ENCODE measurements around the gene CDCP1.

CDCP1 gene

GRCh38 chr3:45120359-45121158 is 25.6 kb downstream of the CDCP1 start:
- H3K9me3 ChIP-seq (ENCODE audit: control insufficient read depth, insufficient read depth, low read length), result no peaks in the 10 kb centered on the region
- H3K9ac ChIP-seq (ENCODE audit: low read depth, low read length), result no peak overlapping the region
- H3K4me1 ChIP-seq (ENCODE audit: insufficient read depth, low read length), result peaks cover 12% of the 10 kb centered on the region; the same call in 1 of the 2 replicates
- no peaks in the 10 kb centered on the region for H3K36me3 ChIP-seq (ENCODE audit: insufficient read depth, low read length)

GRCh38 chr3:45119824-45120358 is 26.3 kb downstream of the CDCP1 start:
- Histone ChIP-seq H3K36me3 (ENCODE audit: insufficient read depth, low read length) (no peaks in the 10 kb centered on the region), H3K4me1 (ENCODE audit: insufficient read depth, low read length) (peaks cover 12% of the 10 kb centered on the region; the same call in 1 of the 2 replicates), H3K9ac (ENCODE audit: low read depth, low read length) (no peak overlapping the region), H3K9me3 (ENCODE audit: control insufficient read depth, insufficient read depth, low read length) (no peaks in the 10 kb centered on the region)

DNA sequence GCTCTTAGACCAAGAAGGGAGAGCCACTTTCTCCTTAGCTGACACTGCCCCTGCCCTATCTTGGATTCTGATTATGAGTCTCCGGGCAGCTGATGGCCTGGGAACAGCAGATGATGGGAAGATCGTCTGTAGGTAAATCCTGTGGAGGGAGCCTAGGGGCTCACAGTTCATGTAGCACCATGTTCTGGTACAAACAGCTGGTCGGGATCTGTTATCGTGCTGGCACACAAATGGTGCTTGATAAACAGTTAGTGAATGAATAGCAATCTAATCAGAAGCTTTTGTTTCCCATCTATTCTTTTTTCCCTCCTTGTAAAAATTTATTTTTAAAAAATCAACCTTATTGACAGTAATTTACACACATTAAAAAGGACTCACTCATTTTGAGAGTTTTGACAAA is 26.8 kb downstream of the CDCP1 start:
- Histone ChIP-seq H3K9me3 (ENCODE audit: control insufficient read depth, insufficient read depth, low read length) (no peaks in the 10 kb centered on the region), H3K4me1 (ENCODE audit: insufficient read depth, low read length) (peaks cover 11% of the 10 kb centered on the region; the same call in 1 of the 2 replicates), H3K9ac (ENCODE audit: low read depth, low read length) (no peak overlapping the region), H3K36me3 (ENCODE audit: insufficient read depth, low read length) (no peaks in the 10 kb centered on the region)

- Histone ChIP-seq H3K4me1 (ENCODE audit: insufficient read depth, low read length) (peaks cover 5% of the 10 kb centered on the region; the same call in 1 of the 2 replicates), H3K9me3 (ENCODE audit: control insufficient read depth, insufficient read depth, low read length) (no peaks in the 10 kb centered on the region), H3K9ac (ENCODE audit: low read depth, low read length) (no peak overlapping the region), H3K36me3 (ENCODE audit: insufficient read depth, low read length) (no peaks in the 10 kb centered on the region)
Observed at GRCh38 chr3:45118615-45119071, 27.5 kb downstream of the CDCP1 start.

DNA sequence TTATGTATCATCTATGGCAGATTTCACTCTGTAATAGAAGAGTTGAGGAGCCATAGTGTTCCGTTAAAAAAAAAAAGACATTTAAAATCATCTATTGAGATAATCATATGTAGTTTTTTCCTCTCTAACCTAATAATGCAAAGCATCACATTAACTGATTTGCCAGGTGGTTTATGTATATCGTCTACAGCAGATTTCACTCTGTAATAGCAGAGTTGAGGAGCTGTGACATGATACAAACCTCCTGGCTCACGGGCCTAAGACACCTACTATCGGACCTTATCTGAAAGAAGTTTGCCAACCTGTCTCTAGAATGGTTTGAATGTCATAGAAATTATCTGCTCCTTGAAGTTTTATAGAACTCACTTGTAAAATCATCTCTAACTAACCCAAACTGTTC is 29.8 kb downstream of the CDCP1 start:
- Histone ChIP-seq H3K36me3 (ENCODE audit: insufficient read depth, low read length) (no peaks in the 10 kb centered on the region; the same call in 1 of the 2 replicates), H3K9ac (ENCODE audit: low read depth, low read length) (no peak overlapping the region), H3K4me1 (ENCODE audit: insufficient read depth, low read length) (no peaks in the 10 kb centered on the region), H3K9me3 (ENCODE audit: control insufficient read depth, insufficient read depth, low read length) (no peaks in the 10 kb centered on the region)

DNA sequence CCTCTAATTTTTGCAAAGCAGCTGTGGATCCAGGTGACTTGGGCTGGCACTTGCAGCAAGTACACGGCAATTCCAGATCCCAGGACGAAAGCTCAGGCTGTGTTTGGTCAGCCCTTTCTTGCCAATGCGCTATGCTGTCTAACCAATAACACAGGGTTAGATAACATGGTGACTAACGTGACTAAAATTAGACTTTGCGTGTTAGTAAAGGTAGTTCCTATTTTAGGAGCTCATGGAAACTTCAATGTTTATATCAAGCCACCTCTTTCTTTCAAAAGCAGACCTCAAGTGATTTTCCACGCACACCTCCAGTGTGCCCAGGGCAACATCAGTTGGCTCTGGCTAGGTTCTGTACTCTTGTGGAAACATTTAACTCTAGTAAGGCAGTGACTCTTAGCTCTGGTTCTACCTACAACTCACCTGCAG is 32.5 kb downstream of the CDCP1 start:
- Histone ChIP-seq H3K4me1 (ENCODE audit: insufficient read depth, low read length) (no peaks in the 10 kb centered on the region), H3K36me3 (ENCODE audit: insufficient read depth, low read length) (peaks cover 3% of the 10 kb centered on the region), H3K9me3 (ENCODE audit: control insufficient read depth, insufficient read depth, low read length) (no peaks in the 10 kb centered on the region), H3K9ac (ENCODE audit: low read depth, low read length) (no peak overlapping the region)

DNA sequence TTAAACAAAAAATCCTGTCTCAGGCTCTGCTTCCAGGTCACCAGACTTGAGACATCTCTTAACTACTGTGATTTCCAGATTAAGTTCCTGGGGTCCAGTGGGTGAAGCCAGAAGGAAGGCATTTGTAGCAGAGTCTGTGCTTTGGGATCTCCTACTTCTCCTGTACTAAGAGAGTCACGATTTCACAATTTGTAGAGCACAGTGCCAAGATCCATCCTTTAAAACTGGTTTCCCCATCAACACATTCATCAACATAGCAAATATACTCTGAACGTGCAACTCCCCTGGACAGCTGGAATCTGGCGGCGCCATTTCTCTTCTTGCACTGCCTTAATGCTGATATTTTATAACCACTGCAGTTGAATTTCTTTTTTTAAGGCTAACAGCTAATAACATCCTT is 33.2 kb downstream of the CDCP1 start:
- no peaks in the 10 kb centered on the region for H3K9me3 ChIP-seq (ENCODE audit: control insufficient read depth, insufficient read depth, low read length)
- no peaks in the 10 kb centered on the region for H3K4me1 ChIP-seq (ENCODE audit: insufficient read depth, low read length)
- peaks cover 3% of the 10 kb centered on the region for H3K36me3 ChIP-seq (ENCODE audit: insufficient read depth, low read length)
- no peak overlapping the region for H3K9ac ChIP-seq (ENCODE audit: low read depth, low read length)

- Histone ChIP-seq H3K9me3 (ENCODE audit: control insufficient read depth, insufficient read depth, low read length) (no peaks in the 10 kb centered on the region), H3K36me3 (ENCODE audit: insufficient read depth, low read length) (peaks cover 6% of the 10 kb centered on the region), H3K9ac (ENCODE audit: low read depth, low read length) (no peak overlapping the region), H3K4me1 (ENCODE audit: insufficient read depth, low read length) (no peaks in the 10 kb centered on the region)
Observed at GRCh38 chr3:45110509-45110833, 35.7 kb downstream of the CDCP1 start.

- Histone ChIP-seq H3K36me3 (ENCODE audit: insufficient read depth, low read length) (peaks cover 6% of the 10 kb centered on the region), H3K4me1 (ENCODE audit: insufficient read depth, low read length) (no peaks in the 10 kb centered on the region), H3K9ac (ENCODE audit: low read depth, low read length) (no peak overlapping the region), H3K9me3 (ENCODE audit: control insufficient read depth, insufficient read depth, low read length) (no peaks in the 10 kb centered on the region)
Observed at GRCh38 chr3:45109771-45110508, 36.2 kb downstream of the CDCP1 start.

DNA sequence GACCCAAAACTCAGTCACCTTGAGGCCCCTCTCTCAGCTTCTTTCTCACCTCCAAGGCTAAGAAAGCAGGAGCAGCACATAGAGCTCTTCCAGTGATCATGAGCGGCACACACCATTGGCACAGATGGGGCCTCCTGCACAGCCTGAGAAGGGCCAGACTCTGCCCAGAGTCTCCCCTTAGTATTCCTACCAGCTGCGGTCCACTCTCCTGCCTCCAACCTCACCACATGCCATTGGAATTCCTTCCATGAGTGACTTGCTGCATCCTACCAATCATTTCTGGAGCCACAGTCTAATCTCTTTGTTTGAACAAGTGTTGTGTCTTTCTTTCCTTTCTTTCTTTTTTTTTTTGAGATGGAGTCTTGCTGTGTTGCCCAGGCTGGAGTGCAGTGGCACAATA is 39.3 kb downstream of the CDCP1 start:
- no peak overlapping the region for H3K9ac ChIP-seq (ENCODE audit: low read depth, low read length)
- peaks cover 6% of the 10 kb centered on the region for H3K36me3 ChIP-seq (ENCODE audit: insufficient read depth, low read length)
- H3K9me3 ChIP-seq (ENCODE audit: control insufficient read depth, insufficient read depth, low read length), result no peaks in the 10 kb centered on the region
- H3K4me1 ChIP-seq (ENCODE audit: insufficient read depth, low read length), result no peaks in the 10 kb centered on the region

- Histone ChIP-seq H3K9me3 (ENCODE audit: control insufficient read depth, insufficient read depth, low read length) (no peaks in the 10 kb centered on the region), H3K4me1 (ENCODE audit: insufficient read depth, low read length) (no peaks in the 10 kb centered on the region), H3K9ac (ENCODE audit: low read depth, low read length) (no peak overlapping the region), H3K36me3 (ENCODE audit: insufficient read depth, low read length) (peaks cover 6% of the 10 kb centered on the region)
Observed at GRCh38 chr3:45105855-45106671, 40.1 kb downstream of the CDCP1 start.

DNA sequence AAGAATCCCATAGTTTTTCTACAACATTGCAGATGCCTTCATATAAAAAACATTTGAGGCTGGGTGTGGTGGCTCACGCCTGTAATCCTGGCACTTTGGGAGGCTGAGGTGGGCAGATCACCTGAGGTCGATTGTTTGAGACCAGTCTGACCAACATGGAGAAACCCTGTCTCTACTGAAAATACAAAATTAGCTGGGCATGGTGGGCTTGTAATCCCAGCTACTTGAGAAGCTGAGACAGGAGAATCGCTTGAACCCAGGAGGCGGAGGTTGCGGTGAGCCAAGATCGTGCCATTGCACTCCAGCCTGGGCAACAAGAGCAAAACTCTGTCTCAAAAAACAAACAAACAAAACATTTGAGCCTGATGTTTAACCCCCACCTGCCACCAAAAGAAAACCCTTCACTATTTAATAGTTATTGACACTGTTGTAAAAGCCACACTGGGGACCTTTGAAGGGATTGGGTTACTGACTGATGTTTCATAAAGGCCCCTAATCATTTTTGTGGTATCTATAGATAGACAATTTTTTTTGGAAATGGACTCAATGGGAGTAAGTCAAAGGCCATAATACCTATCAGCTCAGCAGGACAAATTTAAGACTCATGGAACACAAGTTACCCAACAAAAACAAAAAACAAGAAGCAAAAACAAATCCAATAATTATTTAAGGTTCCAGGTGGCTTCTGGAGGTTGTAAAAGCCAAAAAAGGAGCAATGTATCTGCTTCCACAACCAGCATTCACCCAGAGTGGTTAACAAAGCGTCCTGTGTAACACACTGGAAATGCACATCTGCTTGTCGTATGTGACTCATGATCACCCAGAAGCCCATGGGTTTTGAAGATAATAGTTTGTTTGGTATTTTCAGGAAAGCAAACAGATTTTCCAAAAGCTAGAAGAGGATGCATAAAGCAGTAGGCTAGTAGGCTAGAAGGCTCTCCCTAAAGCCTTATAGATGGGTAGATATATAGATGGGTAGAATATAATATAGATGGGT is 41.2 kb downstream of the CDCP1 start:
- Histone ChIP-seq H3K9ac (ENCODE audit: low read depth, low read length) (no peak overlapping the region), H3K4me1 (ENCODE audit: insufficient read depth, low read length) (no peaks in the 10 kb centered on the region), H3K36me3 (ENCODE audit: insufficient read depth, low read length) (peaks cover 6% of the 10 kb centered on the region)

More for the DNA sequence above, 41.2 kb downstream of the CDCP1 start:
- H3K9me3 ChIP-seq (ENCODE audit: control insufficient read depth, insufficient read depth, low read length), result no peaks in the 10 kb centered on the region
